ENCODE results near the gene NAPSA. TPM values are rescaled to one million over a fixed set of nuclear protein-coding genes. Genes with fewer than 3 reads are reported as not detected.

NAPSA gene
- total and polyA plus RNA-seq, 9 of the 15 experiments (the other 6 are each of a cell fraction or from before 2014, with no cell fraction given) = 0.25 to 1.9 (median 0.69) TPM

DNA sequence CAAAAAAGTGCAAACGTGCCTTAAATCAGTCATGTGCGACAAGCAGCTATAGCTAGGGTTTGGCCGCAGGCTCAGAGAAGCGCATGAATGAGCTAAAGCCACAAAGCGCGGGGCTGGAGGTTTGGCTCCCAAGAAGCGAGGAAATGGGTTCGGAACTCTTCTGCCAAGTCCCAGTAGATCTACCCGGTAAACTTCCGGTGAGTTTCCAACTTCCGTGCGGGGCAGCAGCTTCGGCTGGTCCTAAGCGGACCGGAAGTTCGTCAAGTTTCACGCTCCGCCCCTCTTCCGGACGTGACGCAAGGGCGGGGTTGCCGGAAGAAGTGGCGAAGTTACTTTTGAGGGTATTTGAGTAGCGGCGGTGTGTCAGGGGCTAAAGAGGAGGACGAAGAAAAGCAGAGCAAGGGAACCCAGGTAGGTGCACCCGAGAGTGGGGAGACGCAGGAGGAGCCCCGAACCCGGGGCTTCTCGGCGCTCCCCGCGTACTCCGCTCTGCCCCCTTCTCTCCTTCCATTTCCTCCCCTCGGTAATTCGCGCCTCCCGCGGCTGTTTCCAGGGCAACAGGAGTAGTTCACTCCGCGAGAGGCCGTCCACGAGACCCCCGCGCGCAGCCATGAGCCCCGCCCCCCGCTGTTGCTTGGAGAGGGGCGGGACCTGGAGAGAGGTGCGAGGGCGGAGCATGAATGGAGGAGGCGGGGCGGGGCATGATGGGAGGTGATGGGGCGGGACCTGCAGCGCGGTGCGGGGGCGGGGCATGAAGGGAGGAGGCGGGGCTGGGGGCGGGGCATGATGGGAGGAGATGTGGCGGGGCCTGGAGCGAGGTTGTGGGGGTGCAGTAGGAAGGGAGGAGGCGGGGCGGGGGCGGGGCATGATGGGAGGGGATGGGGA, 11.0 kb upstream of the NAPSA start, which contains the start of gene NR1H2 (continued):
- TF ChIP-seq RREB1 (CRISPR knock-in tag; IDR thresholded peaks at IDR 0.05) (no peak), LEF1 (IDR thresholded peaks at IDR 0.05) (peak; percentile 55; the same call in 1 of the 2 replicates), ZNF695 (CRISPR knock-in tag; IDR thresholded peaks at IDR 0.05) (no peak), HNRNPUL1 (IDR thresholded peaks at IDR 0.05; ENCODE audit: low read length) (no peak), HNRNPL (IDR thresholded peaks at IDR 0.05; ENCODE audit: low read depth, low read length) (no peak), BDP1 (IDR thresholded peaks at IDR 0.05; ENCODE audit: insufficient read depth, insufficient read length) (no peak), ESRRB (CRISPR knock-in tag; IDR thresholded peaks at IDR 0.05; ENCODE audit: borderline replicate concordance) (no peak), CGGBP1 (CRISPR knock-in tag; IDR thresholded peaks at IDR 0.05) (no peak), ZNF174 (CRISPR knock-in tag; IDR thresholded peaks at IDR 0.05) (no peak), CTCFL (IDR thresholded peaks at IDR 0.05; ENCODE audit: borderline replicate concordance, insufficient read depth, low read depth, low read length, poor library complexity, severe bottlenecking) (no peak), GATAD2A (IDR thresholded peaks at IDR 0.05) (no peak), C11orf30 (IDR thresholded peaks at IDR 0.05; ENCODE audit: low read depth) (peak; percentile 70), SMAD2 (IDR thresholded peaks at IDR 0.05; ENCODE audit: low read depth, low read length) (no peak), YBX1 (IDR thresholded peaks at IDR 0.05) (no peak), ZNF23 (CRISPR knock-in tag; IDR thresholded peaks at IDR 0.05) (no peak), MEF2A (IDR thresholded peaks at IDR 0.05; ENCODE audit: control insufficient read depth, low read depth, low read length) (0 out of 2 replicates have a peak, but pooled peaks have one; percentile 8), ZNF707 (CRISPR knock-in tag; conservative IDR thresholded peaks at IDR 0.05) (no peak), CHD4 (IDR thresholded peaks at IDR 0.05; ENCODE audit: insufficient read depth, insufficient replicate concordance, low read depth, low read length, poor library complexity, severe bottlenecking) (no peak)
- TF ChIP-seq, protein P1, sequence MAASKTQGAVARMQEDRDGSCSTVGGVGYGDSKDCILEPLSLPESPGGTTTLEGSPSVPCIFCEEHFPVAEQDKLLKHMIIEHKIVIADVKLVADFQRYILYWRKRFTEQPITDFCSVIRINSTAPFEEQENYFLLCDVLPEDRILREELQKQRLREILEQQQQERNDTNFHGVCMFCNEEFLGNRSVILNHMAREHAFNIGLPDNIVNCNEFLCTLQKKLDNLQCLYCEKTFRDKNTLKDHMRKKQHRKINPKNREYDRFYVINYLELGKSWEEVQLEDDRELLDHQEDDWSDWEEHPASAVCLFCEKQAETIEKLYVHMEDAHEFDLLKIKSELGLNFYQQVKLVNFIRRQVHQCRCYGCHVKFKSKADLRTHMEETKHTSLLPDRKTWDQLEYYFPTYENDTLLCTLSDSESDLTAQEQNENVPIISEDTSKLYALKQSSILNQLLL (CRISPR knock-in tag; IDR thresholded peaks at IDR 0.05; ENCODE audit: borderline replicate concordance) = no peak

Data from K562 (cell line).